Chondrocyte (in vitro differentiated cells): ENCODE measurements around the gene TTC34. TPM values are rescaled to one million over a fixed set of nuclear protein-coding genes. Genes with fewer than 3 reads are reported as not detected.
A peak's percentile ranks its signal among the peaks of the same experiment; 100 is the strongest.

Source experiments
- DNase-seq: peaks from one replicate; pipeline ENCODE4 v3.0.0; 2021; ENCODE audit warnings: mixed read lengths, low spot score
- H3K27ac Mint-ChIP-seq: one replicate; pipeline ENCODE4 v1.8.0; 2021; ENCODE audit warnings: mild to moderate bottlenecking, moderate library complexity, mixed read lengths; ENCODE audit not compliant: unreplicated experiment
- H3K27me3 Mint-ChIP-seq: 2 replicates; pipeline ENCODE4 v1.8.0; 2021; ENCODE audit warnings: low read depth, mixed read lengths
- H3K36me3 Mint-ChIP-seq: 2 replicates; pipeline ENCODE4 v1.8.0; 2021; ENCODE audit warnings: low read depth, mixed read lengths
- H3K4me1 Mint-ChIP-seq: 2 replicates; pipeline ENCODE4 v1.8.0; 2021; ENCODE audit warnings: low read depth, mild to moderate bottlenecking, mixed read lengths
- H3K4me3 Mint-ChIP-seq: one replicate; pipeline ENCODE4 v1.8.0; 2021; ENCODE audit warnings: mild to moderate bottlenecking, moderate library complexity, mixed read lengths; ENCODE audit not compliant: unreplicated experiment
- H3K9me3 Mint-ChIP-seq: 2 replicates; pipeline ENCODE4 v1.8.0; 2021; ENCODE audit warnings: low read depth, mixed read lengths
- total RNA-seq: library from RNA; stranded (reverse); gene quantifications from 3 replicates; pipeline ENCODE4 v1.2.1, GENCODE V29; 2021
- TF ChIP-seq, protein P1 (sequence below): fragments of 200-600 bp; sonication (generic); IDR thresholded peaks from 2 replicates; pipeline ENCODE4 v1.5.0; 2021; ENCODE audit warnings: antibody characterized with exemption, mild to moderate bottlenecking, moderate library complexity

The TTC34 gene
- total RNA-seq, 1 donor from 2014 or later, result 0.60 TPM

DNA sequence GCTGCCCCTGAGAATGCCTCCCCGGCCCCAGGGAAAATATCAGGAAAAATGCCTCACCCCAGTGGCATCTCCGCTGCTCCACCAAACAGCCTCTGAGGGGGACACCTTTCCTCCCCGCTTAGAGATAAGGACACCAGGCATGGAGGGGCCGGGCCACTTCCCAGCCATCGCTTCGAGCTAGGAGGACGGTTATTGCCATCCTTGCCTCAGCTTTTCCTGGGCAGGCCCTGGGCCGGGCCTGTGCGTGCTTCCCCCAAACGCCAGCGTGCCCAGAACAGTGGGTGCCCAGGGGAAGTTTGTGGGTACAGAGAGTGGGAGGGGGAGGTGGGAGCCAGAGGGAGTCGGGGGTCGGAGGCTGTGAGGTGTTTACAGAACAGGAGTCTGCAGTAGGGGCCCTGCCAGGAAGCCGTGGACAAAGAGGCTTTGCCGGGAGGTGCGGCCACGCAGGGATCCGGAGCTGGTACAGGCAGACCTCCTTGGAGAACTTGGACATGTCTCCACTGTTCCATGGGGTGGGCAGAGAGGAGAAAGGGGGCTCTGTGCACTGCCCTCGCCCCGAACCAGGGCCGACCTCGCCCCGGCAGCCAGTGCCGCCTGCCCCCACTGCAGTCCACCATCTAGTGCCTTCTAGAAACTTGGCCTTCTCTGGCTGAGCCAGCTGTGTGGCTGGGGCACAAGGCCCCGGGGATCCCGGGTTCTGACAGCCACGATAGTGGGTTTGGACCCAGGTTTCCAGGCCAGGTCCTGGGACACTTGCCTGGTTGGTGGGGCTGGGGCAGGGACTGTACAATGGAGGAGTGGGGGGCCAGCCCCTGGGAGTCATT lies 33.5 kb upstream of the TTC34 start:
- peaks cover 20% of the 10 kb centered on the region for H3K9me3 Mint-ChIP-seq

DNA sequence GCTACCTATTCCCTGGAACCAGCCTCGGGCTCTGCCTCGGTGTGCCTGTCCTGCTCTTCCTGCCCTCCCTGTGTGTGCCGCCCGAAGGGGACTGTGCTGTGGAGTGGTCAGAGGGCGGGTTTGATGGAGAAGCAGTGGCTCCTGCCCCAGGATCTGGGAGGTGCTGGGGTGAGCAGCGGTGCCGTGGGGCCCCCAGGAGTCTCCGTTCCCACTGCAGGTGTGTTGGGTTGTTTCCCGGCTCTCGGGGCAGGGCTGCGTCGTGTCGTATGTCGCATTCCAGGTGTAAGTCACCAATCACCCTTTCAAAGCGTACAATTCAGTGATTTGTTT lies 32.6 kb upstream of the TTC34 start:
- Mint-ChIP-seq H3K27ac (no peak overlapping the region), H3K9me3 (peaks cover 15% of the 10 kb centered on the region), H3K4me3 (no peak overlapping the region), H3K4me1 (no peaks in the 10 kb centered on the region), H3K36me3 (no peaks in the 10 kb centered on the region), H3K27me3 (no peaks in the 10 kb centered on the region)
- TF ChIP-seq, protein P1, sequence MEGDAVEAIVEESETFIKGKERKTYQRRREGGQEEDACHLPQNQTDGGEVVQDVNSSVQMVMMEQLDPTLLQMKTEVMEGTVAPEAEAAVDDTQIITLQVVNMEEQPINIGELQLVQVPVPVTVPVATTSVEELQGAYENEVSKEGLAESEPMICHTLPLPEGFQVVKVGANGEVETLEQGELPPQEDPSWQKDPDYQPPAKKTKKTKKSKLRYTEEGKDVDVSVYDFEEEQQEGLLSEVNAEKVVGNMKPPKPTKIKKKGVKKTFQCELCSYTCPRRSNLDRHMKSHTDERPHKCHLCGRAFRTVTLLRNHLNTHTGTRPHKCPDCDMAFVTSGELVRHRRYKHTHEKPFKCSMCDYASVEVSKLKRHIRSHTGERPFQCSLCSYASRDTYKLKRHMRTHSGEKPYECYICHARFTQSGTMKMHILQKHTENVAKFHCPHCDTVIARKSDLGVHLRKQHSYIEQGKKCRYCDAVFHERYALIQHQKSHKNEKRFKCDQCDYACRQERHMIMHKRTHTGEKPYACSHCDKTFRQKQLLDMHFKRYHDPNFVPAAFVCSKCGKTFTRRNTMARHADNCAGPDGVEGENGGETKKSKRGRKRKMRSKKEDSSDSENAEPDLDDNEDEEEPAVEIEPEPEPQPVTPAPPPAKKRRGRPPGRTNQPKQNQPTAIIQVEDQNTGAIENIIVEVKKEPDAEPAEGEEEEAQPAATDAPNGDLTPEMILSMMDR, result no peak
- DNase-seq, result no peak

More for the DNA sequence above, 33.5 kb upstream of the TTC34 start:
- H3K4me3 Mint-ChIP-seq, result no peak overlapping the region
- H3K4me1 Mint-ChIP-seq, result no peaks in the 10 kb centered on the region
- TF ChIP-seq, protein P1, result no peak
- DNase-seq, result peak; percentile 73
- no peaks in the 10 kb centered on the region for H3K27me3 Mint-ChIP-seq
- no peak overlapping the region for H3K27ac Mint-ChIP-seq
- H3K36me3 Mint-ChIP-seq, result no peaks in the 10 kb centered on the region

DNA sequence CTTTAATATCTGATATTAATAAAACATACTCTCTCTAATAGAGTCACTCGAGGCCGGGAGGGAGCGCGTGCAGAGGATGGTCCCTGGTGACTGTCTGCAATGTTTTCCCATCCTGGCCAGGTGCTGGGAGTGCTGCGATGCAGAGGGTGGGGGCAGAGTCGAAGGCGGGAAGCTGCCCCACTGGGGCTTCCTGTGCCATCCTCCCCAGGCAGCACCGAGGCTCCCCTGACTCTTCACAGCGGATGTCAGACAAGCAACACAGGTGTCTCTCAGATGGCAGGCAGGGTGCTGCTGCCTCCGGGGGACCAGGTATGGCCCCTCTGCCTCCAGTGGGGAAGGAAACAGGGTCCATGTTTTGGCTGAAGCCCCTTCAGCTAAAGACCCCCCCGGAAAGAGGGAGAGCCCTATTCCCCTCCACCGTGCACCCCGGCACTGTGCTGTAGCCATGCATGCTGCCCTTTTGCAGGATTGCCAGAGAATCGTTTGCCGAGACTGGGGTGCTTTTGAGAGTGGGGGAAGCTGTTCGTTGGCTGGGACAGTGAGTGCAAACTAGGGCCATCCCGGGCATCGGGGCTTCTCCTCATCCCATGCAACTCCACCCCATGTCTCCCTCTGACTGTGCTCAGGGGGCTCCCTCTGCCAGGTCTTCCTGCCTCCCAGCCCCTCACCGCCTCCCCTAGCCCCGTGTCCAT lies 32.1 kb upstream of the TTC34 start:
- no peaks in the 10 kb centered on the region for H3K27me3 Mint-ChIP-seq
- no peaks in the 10 kb centered on the region for H3K36me3 Mint-ChIP-seq
- H3K4me3 Mint-ChIP-seq, result no peak overlapping the region

DNA sequence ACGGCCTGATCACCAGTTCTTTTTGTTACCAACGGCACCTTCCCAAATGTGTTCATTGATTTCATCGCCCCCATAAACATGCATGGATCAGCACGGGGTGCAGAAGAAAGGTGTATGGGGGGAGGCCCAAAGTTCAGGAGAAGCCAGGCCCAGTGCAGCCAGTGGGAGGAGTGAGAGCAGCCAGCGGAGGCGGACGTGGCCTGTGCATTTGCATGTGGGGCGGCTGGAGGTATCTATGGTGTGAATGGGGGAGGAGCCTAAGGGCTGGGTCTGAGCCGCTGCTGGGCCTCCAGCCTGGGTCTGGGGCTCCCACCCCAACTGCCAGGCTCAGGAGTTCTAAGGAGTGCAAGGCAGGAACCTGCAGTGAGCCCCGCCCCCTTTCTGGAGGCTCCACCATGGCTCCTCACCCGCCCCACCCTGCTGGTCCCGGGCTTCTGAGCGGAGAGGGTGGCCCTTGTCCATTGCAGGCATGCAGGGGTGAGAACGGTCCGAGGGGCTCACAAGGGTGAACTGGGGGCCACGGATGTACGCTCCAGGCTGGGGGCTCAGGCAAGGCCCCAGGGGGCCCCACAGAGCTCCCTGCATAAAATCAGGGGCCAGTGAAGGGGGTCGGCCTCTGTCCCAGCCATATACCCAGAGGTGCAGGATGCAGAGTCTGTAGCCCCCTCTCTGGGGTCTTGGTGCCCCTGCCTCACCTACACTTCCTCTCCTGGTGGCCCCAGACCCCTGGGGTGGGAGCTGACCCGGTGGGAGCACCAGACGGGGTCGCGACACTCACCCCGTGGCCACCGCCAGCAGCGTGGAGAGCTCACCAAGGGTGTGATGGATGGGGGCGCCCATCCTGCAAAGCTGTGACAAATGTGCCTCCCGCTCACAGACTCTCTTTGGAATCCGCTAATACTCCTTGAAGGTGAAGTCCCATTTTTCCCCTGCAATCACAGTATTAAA lies 31.3 kb upstream of the TTC34 start:
- no peaks in the 10 kb centered on the region for H3K27me3 Mint-ChIP-seq
- peak; percentile 87 for DNase-seq
- no peak overlapping the region for H3K4me3 Mint-ChIP-seq
- no peaks in the 10 kb centered on the region for H3K4me1 Mint-ChIP-seq
- TF ChIP-seq, protein P1, result no peak
- H3K27ac Mint-ChIP-seq, result no peak overlapping the region
- H3K9me3 Mint-ChIP-seq, result peaks cover 21% of the 10 kb centered on the region
- no peaks in the 10 kb centered on the region for H3K36me3 Mint-ChIP-seq

More for the DNA sequence above, 32.1 kb upstream of the TTC34 start:
- TF ChIP-seq, protein P1, result no peak
- no peaks in the 10 kb centered on the region for H3K4me1 Mint-ChIP-seq
- DNase-seq, result peak; percentile 83
- H3K27ac Mint-ChIP-seq, result no peak overlapping the region
- H3K9me3 Mint-ChIP-seq, result peaks cover 15% of the 10 kb centered on the region
